ENCODE results near the gene TBX18.

TBX18 gene

GRCh38 chr6:84663866-84664265 lies 100.5 kb downstream of the TBX18 start:
- no peak overlapping the region for H3K9ac ChIP-seq (ENCODE audit: low read length)
- no peak overlapping the region for H3K27ac ChIP-seq (ENCODE audit: low read length)
- no peaks in the 10 kb centered on the region for H3K4me1 ChIP-seq (ENCODE audit: control insufficient read depth, low read depth, low read length)
- no peaks in the 10 kb centered on the region for H3K27me3 ChIP-seq (ENCODE audit: control insufficient read depth, insufficient read depth, low read length)
- H3K36me3 ChIP-seq (ENCODE audit: control insufficient read depth, low read depth, low read length): no peaks in the 10 kb centered on the region
- no peak overlapping the region for H3K4me3 ChIP-seq (ENCODE audit: low read length)
- no peaks in the 10 kb centered on the region for H3K9me3 ChIP-seq (ENCODE audit: control insufficient read depth, low read depth, low read length)

- H3K9ac ChIP-seq (ENCODE audit: low read length): no peak overlapping the region
- no peak overlapping the region for H3K27ac ChIP-seq (ENCODE audit: low read length)
- H3K9me3 ChIP-seq (ENCODE audit: control insufficient read depth, low read depth, low read length): no peaks in the 10 kb centered on the region
- H3K27me3 ChIP-seq (ENCODE audit: control insufficient read depth, insufficient read depth, low read length): no peaks in the 10 kb centered on the region
- no peaks in the 10 kb centered on the region for H3K36me3 ChIP-seq (ENCODE audit: control insufficient read depth, low read depth, low read length)
- no peaks in the 10 kb centered on the region for H3K4me1 ChIP-seq (ENCODE audit: control insufficient read depth, low read depth, low read length)
- H3K4me3 ChIP-seq (ENCODE audit: low read length): no peak overlapping the region
Observed at GRCh38 chr6:84657486-84657885, 106.9 kb downstream of the TBX18 start.

- Histone ChIP-seq H3K9me3 (ENCODE audit: control insufficient read depth, low read depth, low read length) (no peaks in the 10 kb centered on the region), H3K27ac (ENCODE audit: low read length) (no peak overlapping the region), H3K36me3 (ENCODE audit: control insufficient read depth, low read depth, low read length) (no peaks in the 10 kb centered on the region), H3K4me1 (ENCODE audit: control insufficient read depth, low read depth, low read length) (no peaks in the 10 kb centered on the region), H3K4me3 (ENCODE audit: low read length) (no peak overlapping the region), H3K27me3 (ENCODE audit: control insufficient read depth, insufficient read depth, low read length) (no peaks in the 10 kb centered on the region), H3K9ac (ENCODE audit: low read length) (no peak overlapping the region)
Observed at GRCh38 chr6:84657025-84657424, 107.4 kb downstream of the TBX18 start.

GRCh38 chr6:84653027-84653551 lies 111.3 kb downstream of the TBX18 start:
- no peak overlapping the region for H3K9ac ChIP-seq (ENCODE audit: low read length)
- no peak overlapping the region for H3K27ac ChIP-seq (ENCODE audit: low read length)

GRCh38 chr6:84652356-84653026 lies 111.9 kb downstream of the TBX18 start:
- H3K36me3 ChIP-seq (ENCODE audit: control insufficient read depth, low read depth, low read length): no peaks in the 10 kb centered on the region
- no peak overlapping the region for H3K9ac ChIP-seq (ENCODE audit: low read length)
- H3K27ac ChIP-seq (ENCODE audit: low read length): no peak overlapping the region
- H3K9me3 ChIP-seq (ENCODE audit: control insufficient read depth, low read depth, low read length): no peaks in the 10 kb centered on the region
- no peaks in the 10 kb centered on the region for H3K4me1 ChIP-seq (ENCODE audit: control insufficient read depth, low read depth, low read length)
- no peaks in the 10 kb centered on the region for H3K27me3 ChIP-seq (ENCODE audit: control insufficient read depth, insufficient read depth, low read length)
- no peak overlapping the region for H3K4me3 ChIP-seq (ENCODE audit: low read length)

More at GRCh38 chr6:84653027-84653551, 111.3 kb downstream of the TBX18 start:
- H3K36me3 ChIP-seq (ENCODE audit: control insufficient read depth, low read depth, low read length): no peaks in the 10 kb centered on the region
- no peaks in the 10 kb centered on the region for H3K9me3 ChIP-seq (ENCODE audit: control insufficient read depth, low read depth, low read length)
- no peaks in the 10 kb centered on the region for H3K27me3 ChIP-seq (ENCODE audit: control insufficient read depth, insufficient read depth, low read length)
- no peak overlapping the region for H3K4me3 ChIP-seq (ENCODE audit: low read length)
- no peaks in the 10 kb centered on the region for H3K4me1 ChIP-seq (ENCODE audit: control insufficient read depth, low read depth, low read length)

- Histone ChIP-seq H3K27ac (ENCODE audit: low read length) (no peak overlapping the region), H3K4me3 (ENCODE audit: low read length) (no peak overlapping the region), H3K9ac (ENCODE audit: low read length) (no peak overlapping the region)
Observed at GRCh38 chr6:84651583-84651982, 112.8 kb downstream of the TBX18 start.

GRCh38 chr6:84648444-84648843 lies 116.0 kb downstream of the TBX18 start:
- Histone ChIP-seq H3K9ac (ENCODE audit: low read length) (no peak overlapping the region), H3K4me3 (ENCODE audit: low read length) (no peak overlapping the region), H3K36me3 (ENCODE audit: control insufficient read depth, low read depth, low read length) (no peaks in the 10 kb centered on the region), H3K9me3 (ENCODE audit: control insufficient read depth, low read depth, low read length) (no peaks in the 10 kb centered on the region), H3K4me1 (ENCODE audit: control insufficient read depth, low read depth, low read length) (no peaks in the 10 kb centered on the region), H3K27ac (ENCODE audit: low read length) (no peak overlapping the region), H3K27me3 (ENCODE audit: control insufficient read depth, insufficient read depth, low read length) (no peaks in the 10 kb centered on the region)

More at GRCh38 chr6:84651583-84651982, 112.8 kb downstream of the TBX18 start:
- Histone ChIP-seq H3K36me3 (ENCODE audit: control insufficient read depth, low read depth, low read length) (no peaks in the 10 kb centered on the region), H3K4me1 (ENCODE audit: control insufficient read depth, low read depth, low read length) (no peaks in the 10 kb centered on the region), H3K9me3 (ENCODE audit: control insufficient read depth, low read depth, low read length) (no peaks in the 10 kb centered on the region), H3K27me3 (ENCODE audit: control insufficient read depth, insufficient read depth, low read length) (no peaks in the 10 kb centered on the region)

- Histone ChIP-seq H3K4me1 (ENCODE audit: control insufficient read depth, low read depth, low read length) (no peaks in the 10 kb centered on the region), H3K4me3 (ENCODE audit: low read length) (no peak overlapping the region), H3K27me3 (ENCODE audit: control insufficient read depth, insufficient read depth, low read length) (no peaks in the 10 kb centered on the region), H3K36me3 (ENCODE audit: control insufficient read depth, low read depth, low read length) (no peaks in the 10 kb centered on the region), H3K9ac (ENCODE audit: low read length) (no peak overlapping the region), H3K9me3 (ENCODE audit: control insufficient read depth, low read depth, low read length) (no peaks in the 10 kb centered on the region), H3K27ac (ENCODE audit: low read length) (no peak overlapping the region)
Observed at GRCh38 chr6:84645563-84646266, 118.7 kb downstream of the TBX18 start.

- Histone ChIP-seq H3K9ac (ENCODE audit: low read length) (no peak overlapping the region), H3K27me3 (ENCODE audit: control insufficient read depth, insufficient read depth, low read length) (no peaks in the 10 kb centered on the region), H3K4me3 (ENCODE audit: low read length) (no peak overlapping the region), H3K36me3 (ENCODE audit: control insufficient read depth, low read depth, low read length) (no peaks in the 10 kb centered on the region), H3K27ac (ENCODE audit: low read length) (no peak overlapping the region), H3K9me3 (ENCODE audit: control insufficient read depth, low read depth, low read length) (no peaks in the 10 kb centered on the region), H3K4me1 (ENCODE audit: control insufficient read depth, low read depth, low read length) (no peaks in the 10 kb centered on the region)
Observed at GRCh38 chr6:84645000-84645399, 119.4 kb downstream of the TBX18 start.

- Histone ChIP-seq H3K9me3 (ENCODE audit: control insufficient read depth, low read depth, low read length) (no peaks in the 10 kb centered on the region), H3K27ac (ENCODE audit: low read length) (no peak overlapping the region), H3K4me1 (ENCODE audit: control insufficient read depth, low read depth, low read length) (no peaks in the 10 kb centered on the region), H3K4me3 (ENCODE audit: low read length) (no peak overlapping the region), H3K36me3 (ENCODE audit: control insufficient read depth, low read depth, low read length) (no peaks in the 10 kb centered on the region), H3K9ac (ENCODE audit: low read length) (no peak overlapping the region), H3K27me3 (ENCODE audit: control insufficient read depth, insufficient read depth, low read length) (no peaks in the 10 kb centered on the region)
Observed at GRCh38 chr6:84643778-84644177, 120.6 kb downstream of the TBX18 start.

- Histone ChIP-seq H3K36me3 (ENCODE audit: control insufficient read depth, low read depth, low read length) (no peaks in the 10 kb centered on the region), H3K27ac (ENCODE audit: low read length) (no peak overlapping the region), H3K9ac (ENCODE audit: low read length) (no peak overlapping the region), H3K27me3 (ENCODE audit: control insufficient read depth, insufficient read depth, low read length) (no peaks in the 10 kb centered on the region), H3K9me3 (ENCODE audit: control insufficient read depth, low read depth, low read length) (no peaks in the 10 kb centered on the region), H3K4me1 (ENCODE audit: control insufficient read depth, low read depth, low read length) (no peaks in the 10 kb centered on the region), H3K4me3 (ENCODE audit: low read length) (no peak overlapping the region)
Observed at GRCh38 chr6:84641076-84641475, 123.3 kb downstream of the TBX18 start.

- Histone ChIP-seq H3K4me3 (ENCODE audit: low read length) (no peak overlapping the region), H3K27ac (ENCODE audit: low read length) (no peak overlapping the region), H3K36me3 (ENCODE audit: control insufficient read depth, low read depth, low read length) (no peaks in the 10 kb centered on the region), H3K27me3 (ENCODE audit: control insufficient read depth, insufficient read depth, low read length) (no peaks in the 10 kb centered on the region), H3K4me1 (ENCODE audit: control insufficient read depth, low read depth, low read length) (no peaks in the 10 kb centered on the region), H3K9me3 (ENCODE audit: control insufficient read depth, low read depth, low read length) (no peaks in the 10 kb centered on the region), H3K9ac (ENCODE audit: low read length) (no peak overlapping the region)
Observed at GRCh38 chr6:84639396-84639795, 125.0 kb downstream of the TBX18 start.
